Right lobe of liver (tissue), 5 donors: ENCODE results near the gene CDK1. TPM values are rescaled to one million over a fixed set of nuclear protein-coding genes. Genes with fewer than 3 reads are reported as not detected.

Experiments
- total RNA-seq, 6 experiments: library from RNA; depleted of rRNA in 2 of 6; stranded (reverse); fragments of >200 nt in 2 of 6; fragmentation: NEBNext Ultra II Directional in 3 of 6; extraction: Animal tissue kit (Norgen Biotek cat#: 25700) in 3 of 6; gene quantifications; one replicate each; pipeline versions ENCODE4 v1.1.0 to v1.2.4, GENCODE V29; 2016 to 2023
- donor health status: DM: no; HTN: no; CAD: no.
- donor health status: DM: no; HTN: no; CAD: no.
- donor health status: DM: no; HTN: yes; CAD: no.
- donor health status: DM: no; HTN: yes; CAD: no.

The CDK1 gene
- total RNA-seq, 6 experiments from 2014 or later: 1.2 to 3.6 (median 3.0) TPM; not detected in 1

Other genes starting within 250 kb of the CDK1 start
- gene RHOBTB1, start 165.7 kb downstream of the CDK1 start, total RNA-seq: 1 to 10 TPM; 3.0 to 5.4 (median 4.4) TPM